AG04450 (cell line): ENCODE results near the gene TNFAIP8. TPM values are rescaled to one million over a fixed set of nuclear protein-coding genes. Genes with fewer than 3 reads are reported as not detected.

Experiments
- CTCF ChIA-PET: fragments of 300-600, 350-600 bp; formaldehyde crosslinking; extraction: SDS; loops from one replicate; lab custom pipeline; 2022; ENCODE audit warnings: antibody characterized with exemption, inconsistent platforms; lab: Charles Lee
- POLR2A ChIA-PET: fragments of 350-600 bp; formaldehyde crosslinking; extraction: SDS; loops from one replicate; lab custom pipeline; 2021; ENCODE audit warnings: antibody characterized with exemption, inconsistent platforms; lab: Yijun Ruan, JAX
- DNase-seq: peaks from one replicate; pipeline ENCODE4 v3.0.0-alpha.2; 2011; ENCODE audit warnings: low read depth, low spot score
- H3K27ac ChIP-seq: one replicate; pipeline ENCODE4 v1.5.1; 2012; ENCODE audit warnings: low read depth, low read length, control low read depth
- H3K27me3 ChIP-seq: one replicate; pipeline ENCODE4 v1.6.0; 2012; ENCODE audit warnings: low read length; ENCODE audit not compliant: control insufficient read depth, insufficient read depth
- H3K4me3 ChIP-seq: 2 replicates; pipeline ENCODE4 v1.5.1; 2011; ENCODE audit warnings: mild to moderate bottlenecking, low read depth, low read length, control low read depth
- H3K9me3 ChIP-seq: 2 replicates; pipeline ENCODE4 v1.5.1; 2012; ENCODE audit warnings: low read length; ENCODE audit not compliant: control insufficient read depth, insufficient read depth
- polyA plus RNA-seq: library from polyadenylated mRNA; depleted of rRNA; stranded (reverse); fragments of >200 nt; gene quantifications from 2 replicates; pipeline ENCODE4 v1.2.3, GENCODE V29; 2011
- TF ChIP-seq, protein P1 (sequence below): IDR thresholded peaks from 2 replicates; pipeline ENCODE4 v1.5.1; 2011; ENCODE audit warnings: low read depth, low read length, control low read depth, inconsistent platforms

Gene TNFAIP8
- polyA plus RNA-seq, 1 experiment = 56.4 TPM

DNA sequence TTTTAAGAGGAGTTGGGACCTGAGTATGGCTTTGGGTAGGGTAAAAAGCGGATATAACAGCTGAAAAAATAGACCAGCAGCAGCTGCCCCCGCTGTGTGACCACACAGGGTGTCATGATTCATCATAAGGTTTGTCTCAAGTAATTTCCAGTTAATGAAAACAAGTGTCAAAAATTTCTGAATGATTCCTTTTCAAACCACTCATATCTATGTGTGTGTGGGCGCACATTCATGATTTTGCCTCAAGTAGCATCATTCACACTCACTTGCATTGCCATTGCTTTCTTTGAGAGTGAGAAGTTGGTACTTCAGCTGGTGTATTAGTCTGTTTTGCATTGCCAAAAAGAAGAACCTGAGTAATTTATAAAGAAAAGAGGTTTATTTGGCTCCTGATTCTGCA is 12.1 kb upstream of the TNFAIP8 start:
- DNase-seq = no peak
- POLR2A ChIA-PET = interaction anchor here (0.9 kb wide), 1 partner anchor 41 kb away, joined by 3 read pairs; no protein-coding TSS in a partner anchor
- CTCF ChIA-PET = interaction anchor here (0.7 to 3.2 kb wide), 2 partner anchors 68 to 356 kb away, joined by 3 to 11 read pairs; partner anchors contain the start of gene DTWD2
- no peaks in the 10 kb centered on the region; the same call in 1 of the 2 replicates for H3K9me3 ChIP-seq
- no peaks in the 10 kb centered on the region for H3K27me3 ChIP-seq
- H3K4me3 ChIP-seq = no peak overlapping the region
- TF ChIP-seq, protein P1, sequence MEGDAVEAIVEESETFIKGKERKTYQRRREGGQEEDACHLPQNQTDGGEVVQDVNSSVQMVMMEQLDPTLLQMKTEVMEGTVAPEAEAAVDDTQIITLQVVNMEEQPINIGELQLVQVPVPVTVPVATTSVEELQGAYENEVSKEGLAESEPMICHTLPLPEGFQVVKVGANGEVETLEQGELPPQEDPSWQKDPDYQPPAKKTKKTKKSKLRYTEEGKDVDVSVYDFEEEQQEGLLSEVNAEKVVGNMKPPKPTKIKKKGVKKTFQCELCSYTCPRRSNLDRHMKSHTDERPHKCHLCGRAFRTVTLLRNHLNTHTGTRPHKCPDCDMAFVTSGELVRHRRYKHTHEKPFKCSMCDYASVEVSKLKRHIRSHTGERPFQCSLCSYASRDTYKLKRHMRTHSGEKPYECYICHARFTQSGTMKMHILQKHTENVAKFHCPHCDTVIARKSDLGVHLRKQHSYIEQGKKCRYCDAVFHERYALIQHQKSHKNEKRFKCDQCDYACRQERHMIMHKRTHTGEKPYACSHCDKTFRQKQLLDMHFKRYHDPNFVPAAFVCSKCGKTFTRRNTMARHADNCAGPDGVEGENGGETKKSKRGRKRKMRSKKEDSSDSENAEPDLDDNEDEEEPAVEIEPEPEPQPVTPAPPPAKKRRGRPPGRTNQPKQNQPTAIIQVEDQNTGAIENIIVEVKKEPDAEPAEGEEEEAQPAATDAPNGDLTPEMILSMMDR = no peak
- H3K27ac ChIP-seq = no peak overlapping the region

DNA sequence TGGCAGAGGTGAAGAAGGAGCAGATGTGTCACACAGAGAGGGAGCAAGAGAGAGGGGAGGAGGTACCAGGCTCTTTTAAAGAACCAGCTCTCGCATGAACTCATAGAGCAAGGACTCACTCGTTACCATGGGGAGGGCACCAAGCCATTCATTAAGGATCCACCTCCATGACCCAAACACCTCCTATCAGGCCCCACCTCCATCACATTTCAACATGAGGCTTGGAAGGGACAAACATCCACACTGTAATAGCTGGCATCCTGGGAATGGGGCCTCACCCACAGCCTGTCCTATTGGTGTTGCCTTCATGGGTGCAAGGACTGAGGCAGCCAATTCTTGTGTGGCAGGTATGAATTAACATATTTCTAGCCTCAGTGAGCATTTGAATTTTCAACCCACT is 11.6 kb upstream of the TNFAIP8 start:
- ChIA-PET CTCF (interaction anchor here (0.7 to 3.2 kb wide), 3 partner anchors 9 to 356 kb away, joined by 3 to 11 read pairs (median 6); partner anchors contain the start of gene DTWD2), POLR2A (interaction anchor here (0.9 kb wide), 1 partner anchor 41 kb away, joined by 3 read pairs; no protein-coding TSS in a partner anchor)
- no peak for DNase-seq
- no peak overlapping the region for H3K4me3 ChIP-seq
- H3K27ac ChIP-seq = no peak overlapping the region
- TF ChIP-seq, protein P1 = no peak
- H3K9me3 ChIP-seq = no peaks in the 10 kb centered on the region; the same call in 1 of the 2 replicates
- H3K27me3 ChIP-seq = no peaks in the 10 kb centered on the region

DNA sequence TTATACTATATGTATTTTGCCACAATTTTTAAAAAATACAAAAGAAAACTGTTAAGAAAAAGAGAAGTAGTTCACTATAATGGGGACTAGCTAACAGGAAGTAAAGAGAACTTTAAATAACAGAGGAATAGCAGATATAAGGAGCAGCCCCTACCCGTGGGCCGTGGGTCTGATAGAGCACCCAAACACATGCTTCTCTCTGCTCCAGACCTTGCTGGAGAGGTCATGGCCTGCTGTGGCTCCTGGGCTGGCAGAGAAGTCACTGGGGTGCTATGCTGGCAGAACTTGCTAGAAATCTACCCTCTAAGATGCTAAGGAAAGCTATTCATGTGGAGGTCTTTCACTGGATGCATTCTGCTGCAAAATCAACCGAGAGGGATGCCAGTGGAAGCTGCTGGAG is 10.0 kb upstream of the TNFAIP8 start:
- no peak for DNase-seq
- Histone ChIP-seq H3K4me3 (no peak overlapping the region), H3K27me3 (no peaks in the 10 kb centered on the region), H3K9me3 (no peaks in the 10 kb centered on the region; the same call in 1 of the 2 replicates), H3K27ac (no peak overlapping the region)
- POLR2A ChIA-PET = interaction anchor here (0.6 kb wide), 1 partner anchor 94 kb away, joined by 6 read pairs; no protein-coding TSS in a partner anchor
- TF ChIP-seq, protein P1 = no peak
- CTCF ChIA-PET = interaction anchor here (1.2 to 2.1 kb wide), 2 partner anchors 11 to 66 kb away, joined by 5 to 6 read pairs; no protein-coding TSS in a partner anchor

DNA sequence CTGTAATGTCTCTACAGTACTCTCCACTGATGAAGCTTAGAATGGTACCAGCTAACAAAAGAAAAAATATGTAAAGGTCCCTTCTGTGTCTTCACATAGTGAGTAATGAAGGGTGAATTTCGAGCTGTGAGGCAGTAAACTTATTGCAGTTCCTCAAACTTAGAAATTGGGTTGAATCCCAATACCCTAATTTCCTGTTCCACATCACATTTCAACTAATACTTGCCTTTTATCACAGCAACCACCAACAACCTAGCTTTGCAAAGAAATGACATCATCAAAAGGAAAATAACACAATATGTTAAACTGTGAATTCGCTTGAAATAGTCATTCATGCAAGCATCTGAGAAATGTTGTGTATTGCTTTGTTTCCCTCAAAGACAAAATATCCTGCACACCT is 9.4 kb upstream of the TNFAIP8 start:
- ChIA-PET CTCF (interaction anchor here (0.7 to 1.2 kb wide), 2 partner anchors 65 to 66 kb away, joined by 3 to 5 read pairs; no protein-coding TSS in a partner anchor), POLR2A (interaction anchor here (0.6 kb wide), 1 partner anchor 94 kb away, joined by 6 read pairs; no protein-coding TSS in a partner anchor)
- no peaks in the 10 kb centered on the region for H3K27me3 ChIP-seq
- H3K27ac ChIP-seq = no peak overlapping the region
- no peaks in the 10 kb centered on the region; the same call in 1 of the 2 replicates for H3K9me3 ChIP-seq
- TF ChIP-seq, protein P1 = no peak
- no peak overlapping the region for H3K4me3 ChIP-seq
- DNase-seq = no peak

DNA sequence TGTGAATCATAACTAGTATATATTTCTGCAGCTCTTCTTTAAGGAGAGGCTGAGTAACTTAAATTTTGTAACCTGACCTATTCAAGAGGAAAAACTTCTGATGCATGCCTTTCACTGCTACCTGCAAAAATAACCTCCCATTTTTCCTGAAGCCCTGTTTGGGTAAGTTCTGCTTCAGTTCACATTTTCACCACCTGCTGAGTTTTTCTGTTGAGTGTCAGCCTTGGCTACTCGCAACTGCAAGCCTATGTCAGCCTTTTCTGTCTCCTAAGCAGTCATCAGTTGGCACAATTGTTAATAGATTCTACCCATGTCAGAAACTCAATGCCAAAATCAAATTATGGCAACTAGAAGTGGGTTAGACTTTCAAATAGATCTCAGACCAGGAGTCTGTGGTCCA is 8.2 kb upstream of the TNFAIP8 start:
- Histone ChIP-seq H3K27me3 (no peaks in the 10 kb centered on the region), H3K4me3 (no peak overlapping the region), H3K9me3 (no peaks in the 10 kb centered on the region; the same call in 1 of the 2 replicates), H3K27ac (no peak overlapping the region)
- TF ChIP-seq, protein P1 = no peak; the same call in 1 of the 2 replicates
- CTCF ChIA-PET = interaction anchor here (0.6 kb wide), 1 partner anchor 24 kb away, joined by 3 read pairs; no protein-coding TSS in a partner anchor
- no peak for DNase-seq
- POLR2A ChIA-PET = interaction anchor here (0.6 kb wide), 1 partner anchor 25 kb away, joined by 5 read pairs; no protein-coding TSS in a partner anchor
